GM12878 (cell line): ENCODE measurements around the gene OR8U1. TPM values are rescaled to one million over a fixed set of nuclear protein-coding genes. Genes with fewer than 3 reads are reported as not detected.

ENCODE experiments used
- ATAC-seq: fragments of 200-7000 bp; cut with Tn5 transposase; 3 replicates; pipeline ENCODE4 v1.9.1; 2020; ENCODE audit warnings: mild to moderate bottlenecking, moderate library complexity
- BruUV-seq: library from RNA; stranded (reverse); fragments of 400-500 nt; replicated peaks from 2 replicates; lab custom pipeline; 2021; lab: Mats Ljungman, UMichigan
- CTCF ChIA-PET: fragments of 300-600 bp; sonication (Branson Sonifier 250); formaldehyde crosslinking; extraction: SDS; loops from one replicate; lab custom pipeline; 2021; ENCODE audit warnings: inconsistent platforms; lab: Yijun Ruan, JAX
- POLR2A ChIA-PET: fragments of 350-600 bp; formaldehyde crosslinking; extraction: SDS; loops from one replicate; lab custom pipeline; 2021; ENCODE audit warnings: inconsistent platforms; lab: Charles Lee
- RAD21 ChIA-PET: fragments of 300-600 bp; sonication (Branson Sonifier 250); formaldehyde crosslinking; loops from one replicate; lab custom pipeline; 2023; ENCODE audit warnings: antibody characterized with exemption; ENCODE audit not compliant: unreplicated experiment; lab: Charles Lee
- SMC1A ChIA-PET: fragments of 300-600 bp; sonication (Branson Sonifier 250); formaldehyde crosslinking; loops from one replicate; lab custom pipeline; 2023; ENCODE audit not compliant: unreplicated experiment, uncharacterized antibody; lab: Charles Lee
- DNase-seq: peaks from one replicate; pipeline ENCODE4 v3.0.0-alpha.2; 2011; ENCODE audit warnings: low read depth, low spot score
- FAIRE-seq: peaks from 3 replicates; lab custom pipeline; 2011; peaks lifted over from hg19 to GRCh38; lab: Jason Lieb, UNC
- H2AFZ ChIP-seq: 2 replicates; pipeline ENCODE4 v1.6.0; 2011; ENCODE audit warnings: low read depth, low read length, control low read depth; ENCODE audit not compliant: control insufficient read depth
- H3K27ac ChIP-seq: 2 replicates; pipeline ENCODE4 v1.5.1; 2011; ENCODE audit warnings: control low read depth; ENCODE audit not compliant: control insufficient read depth, insufficient read depth
- H3K27me3 ChIP-seq, 2 experiments: replicated peaks in 1 of 2; 2 replicates each; pipeline versions ENCODE4 v1.6.0 to v1.6.1; 2011; ENCODE audit warnings: low read length in 1 of 2; ENCODE audit not compliant: control insufficient read depth in 2 of 2, insufficient read depth in 2 of 2
- H3K36me3 ChIP-seq, 2 experiments: 2 replicates each; pipeline ENCODE4 v1.5.1; 2011; ENCODE audit warnings: low read length in 1 of 2; ENCODE audit not compliant: control insufficient read depth in 2 of 2, insufficient read depth in 2 of 2
- H3K4me1 ChIP-seq: 2 replicates; pipeline ENCODE4 v1.6.1; 2011; ENCODE audit warnings: mild to moderate bottlenecking, low read length, moderate library complexity, mixed read lengths; ENCODE audit not compliant: control insufficient read depth, insufficient read depth
- H3K4me2 ChIP-seq: 2 replicates; pipeline ENCODE4 v1.6.0; 2011; ENCODE audit warnings: control low read depth; ENCODE audit not compliant: control insufficient read depth, insufficient read depth
- H3K4me3 ChIP-seq: fragments of 200-600 bp; sonication (generic); 2 replicates; pipeline ENCODE4 v1.5.1; 2016
- H3K79me2 ChIP-seq: 2 replicates; pipeline ENCODE4 v1.6.0; 2011; ENCODE audit warnings: low read length; ENCODE audit not compliant: control insufficient read depth, insufficient read depth
- H3K9ac ChIP-seq: 2 replicates; pipeline ENCODE4 v1.8.0; 2011; ENCODE audit warnings: low read length, control low read depth, mixed read lengths; ENCODE audit not compliant: control insufficient read depth, insufficient read depth
- H3K9me3 ChIP-seq: replicated peaks from 3 replicates; pipeline ENCODE4 v1.5.1; 2011; ENCODE audit warnings: mild to moderate bottlenecking, low read length; ENCODE audit not compliant: control insufficient read depth, insufficient read depth
- H4K20me1 ChIP-seq: 2 replicates; pipeline ENCODE4 v1.6.0; 2011; ENCODE audit not compliant: control insufficient read depth, insufficient read depth
- CHD1 ChIP-seq: IDR thresholded peaks from 2 replicates; pipeline ENCODE4 v1.6.1; 2012; ENCODE audit warnings: low read depth, low read length, improper control_type of control experiment
- CUX1 ChIP-seq: IDR thresholded peaks from 2 replicates; pipeline ENCODE4 v1.6.1; 2012; ENCODE audit warnings: improper control_type of control experiment, low read depth, low read length; ENCODE audit not compliant: insufficient replicate concordance
- E2F8 ChIP-seq: fragments of 450-650 bp; IDR thresholded peaks from 2 replicates; pipeline ENCODE4 v1.6.1; 2018; ENCODE audit warnings: mild to moderate bottlenecking, low read depth, moderate library complexity; ENCODE audit not compliant: partially characterized antibody
- IRF3 ChIP-seq: fragments of 450-650 bp; IDR thresholded peaks from 2 replicates; pipeline ENCODE4 v1.6.1; 2014; ENCODE audit warnings: mild to moderate bottlenecking
- MYC ChIP-seq: IDR thresholded peaks from 2 replicates; pipeline ENCODE4 v1.6.1; 2011; ENCODE audit warnings: mild to moderate bottlenecking, low read length, moderate library complexity, inconsistent platforms; ENCODE audit not compliant: insufficient read depth, insufficient replicate concordance, insufficient read length, severe bottlenecking
- RCOR1 ChIP-seq: conservative IDR thresholded peaks from 2 replicates; pipeline ENCODE4 v1.6.1; 2012; ENCODE audit warnings: low read depth, low read length, improper control_type of control experiment
- SMARCA5 ChIP-seq: fragments of 450-650 bp; IDR thresholded peaks from 2 replicates; pipeline ENCODE4 v1.6.1; 2017; ENCODE audit warnings: mild to moderate bottlenecking
- TBL1XR1 ChIP-seq: IDR thresholded peaks from 2 replicates; pipeline ENCODE4 v1.6.1; 2012; ENCODE audit warnings: low read depth, low read length, improper control_type of control experiment
- TCF7 ChIP-seq: IDR thresholded peaks from 2 replicates; pipeline ENCODE4 v1.6.1; 2014; ENCODE audit warnings: antibody characterized with exemption, borderline replicate concordance
- WGBS: methylation state at CpG from one replicate; pipeline ENCODE4 v1.1.6; 2016; ENCODE audit warnings: low lambda C conversion rate; ENCODE audit not compliant: insufficient replicate concordance, insufficient coverage; ENCODE audit errors: missing lambda C conversion rate; 5-methylcytosine and 5-hydroxymethylcytosine counted together
- in situ Hi-C: fragments of 300-500 bp; cut with MboI; formaldehyde crosslinking; loops from 9 replicates; pipeline ENCODE4 v1.14.3; 2018; ENCODE audit warnings: mixed read lengths
- intact Hi-C: fragments of 100-400 bp; cut with micrococcal nuclease; formaldehyde crosslinking; loops from one replicate; pipeline ENCODE4 v1.14.2; 2022; ENCODE audit not compliant: unreplicated experiment
- polyA plus RNA-seq, 11 experiments: library from polyadenylated mRNA; depleted of rRNA in 4 of 11; unstranded in 6 of 11; stranded (reverse) in 5 of 11; fragments of >200 nt; fragmentation: Nextera tagmentation in 4 of 11; fragmentation: Illumina TruSeq in 1 of 11; extraction: Ambion mirVana in 4 of 11; extraction: Trizol in 1 of 11; gene quantifications; 1 replicate in 1 of 11; 2 replicates in 10 of 11; pipeline versions ENCODE4 v1.2.1 to v1.2.3, GENCODE V29; 2011 to 2016; ENCODE audit warnings: inconsistent platforms in 2 of 11, missing spikeins in 2 of 11, low read depth in 1 of 11
- total RNA-seq, 4 experiments: library from RNA; depleted of rRNA in 3 of 4; stranded (reverse); fragments of >200 nt in 3 of 4; fragmentation: Illumina TruSeq in 1 of 4; extraction: Trizol in 1 of 4; gene quantifications; 2 replicates each; pipeline versions ENCODE4 v1.2.1 to v1.2.3, GENCODE V29; 2013 to 2021

Gene OR8U1
- total and polyA plus RNA-seq, 10 of the 15 experiments (the other 5 are each of a cell fraction or from before 2014, with no cell fraction given): not detected

- ATAC-seq: no peak
- TF ChIP-seq E2F8: no peak
- TF ChIP-seq SMARCA5: no peak
- no peak for TF ChIP-seq RCOR1
- TF ChIP-seq, all 136 proteins: peak for 0
- no peaks in the 10 kb centered on the region for H3K27me3 ChIP-seq
- H3K9me3 ChIP-seq: no peaks in the 10 kb centered on the region
- no TSS peak for BruUV-seq
- no peak overlapping the region for H3K4me2 ChIP-seq
- CTCF ChIA-PET: no interaction called here
- no peaks in the 10 kb centered on the region for H3K4me1 ChIP-seq
- in situ Hi-C loops (no loop called here), intact Hi-C loops (no loop called here)
- POLR2A ChIA-PET: no interaction called here
- FAIRE-seq (no peak), DNase-seq (no peak)
- no peaks in the 10 kb centered on the region for H4K20me1 ChIP-seq
- no peaks in the 10 kb centered on the region for H3K36me3 ChIP-seq
- H3K4me3 ChIP-seq: no peak overlapping the region
- H3K79me2 ChIP-seq: no peaks in the 10 kb centered on the region
- SMC1A ChIA-PET: no interaction called here
- RAD21 ChIA-PET: no interaction called here
- no peak overlapping the region for H2AFZ ChIP-seq
- no peak overlapping the region for H3K27ac ChIP-seq
- H3K9ac ChIP-seq: no peak overlapping the region
Measured at GRCh38 chr11:56340289-56340688, 35.1 kb upstream of the OR8U1 start.

GRCh38 chr11:56345739-56346138 lies 29.7 kb upstream of the OR8U1 start, which contains the start of gene OR8K1:
Gene OR8K1, plus strand, starts transcription at chr11:56346039. Its CDS starts 0 bp downstream, at chr11:56346039.
- in situ Hi-C loops (no loop called here), intact Hi-C loops (no loop called here)
- H2AFZ ChIP-seq: no peak within 1 kb of the TSS
- H3K27me3 ChIP-seq: no peaks in the 10 kb centered on the region
- H3K4me1 ChIP-seq: no peaks in the 10 kb centered on the region
- no peaks in the 10 kb centered on the region for H3K79me2 ChIP-seq
- H3K27ac ChIP-seq: no peak within 1 kb of the TSS
- FAIRE-seq (no peak), DNase-seq (no peak), ATAC-seq (no peak)
- WGBS: 67% methylated on average over 1 of the region's 1 CpG
- H3K4me2 ChIP-seq: no peak within 1 kb of the TSS
- H3K9ac ChIP-seq: no peak within 1 kb of the TSS
- POLR2A ChIA-PET: no interaction called here
- H4K20me1 ChIP-seq: no peaks in the 10 kb centered on the region
- BruUV-seq: no TSS peak
- RAD21 ChIA-PET: no interaction called here
- no peak within 1 kb of the TSS for H3K4me3 ChIP-seq
- SMC1A ChIA-PET: no interaction called here
- no peaks in the 10 kb centered on the region for H3K36me3 ChIP-seq
- no peaks in the 10 kb centered on the region for H3K9me3 ChIP-seq
- CTCF ChIA-PET: interaction anchor here (0.6 kb wide), 1 partner anchor 9 kb away, joined by 3 read pairs; no protein-coding TSS in a partner anchor
- no peak for TF ChIP-seq TCF7
- TF ChIP-seq IRF3: no peak
- TF ChIP-seq CUX1: no peak
- TF ChIP-seq TBL1XR1: no peak
- no peak for TF ChIP-seq MYC
- no peak for TF ChIP-seq CHD1
